Tibial artery (tissue), 4 donors: ENCODE measurements around the gene PRRG4.
"Not testable (repeated sequence)": the region's sequence is repeated elsewhere in the genome, so short reads cannot be mapped to it uniquely, and the experiment has no call there.

Experiments
- DNase-seq, 2 donors: peaks; one replicate each; pipeline ENCODE4 v3.0.0-alpha.2; 2019
- H3K27ac ChIP-seq, 2 donors: fragments of 200-600 bp; sonication (generic) in 1 of 2; 1 replicate in 1 of 2; 2 replicates in 1 of 2; pipeline ENCODE4 v1.5.1; 2018 to 2019; ENCODE audit warnings: mild to moderate bottlenecking in 1 of 2
- H3K27me3 ChIP-seq, 2 donors: fragments of 200-600 bp; sonication (generic) in 1 of 2; one replicate each; pipeline versions ENCODE4 v1.5.1 to v1.6.0; 2016 to 2019
- H3K36me3 ChIP-seq, 3 donors: fragments of 200-600 bp; sonication (generic) in 2 of 3; one replicate each; pipeline ENCODE4 v1.5.1; 2016 to 2019; ENCODE audit warnings: mild to moderate bottlenecking in 2 of 3
- H3K4me1 ChIP-seq, 4 donors: fragments of 200-600 bp; sonication (generic) in 2 of 4; 1 replicate in 3 of 4; 2 replicates in 1 of 4; pipeline ENCODE4 v1.5.1; 2016 to 2019
- H3K4me3 ChIP-seq, 2 donors: fragments of 200-600 bp; sonication (generic) in 1 of 2; 1 replicate in 1 of 2; 2 replicates in 1 of 2; pipeline ENCODE4 v1.5.1; 2018 to 2019; ENCODE audit warnings: mild to moderate bottlenecking in 2 of 2
- H3K9me3 ChIP-seq, 3 donors: fragments of 200-600 bp; sonication (generic) in 1 of 3; one replicate each; pipeline ENCODE4 v1.5.1; 2016 to 2019
- intact Hi-C: fragments of 100-400 bp; cut with DNase I; formaldehyde crosslinking; loops from one replicate; pipeline ENCODE4 v1.15.0; 2023; ENCODE audit warnings: low total_unique reads
- TF ChIP-seq, protein P1 (sequence below), 2 experiments: fragments of 200-600 bp in 1 of 2; fragments of 450-650 bp in 1 of 2; IDR thresholded peaks; one replicate each; pipeline ENCODE4 v1.5.1; 2017 to 2019; ENCODE audit warnings: antibody characterized with exemption in 2 of 2, mild to moderate bottlenecking in 1 of 2, moderate library complexity in 1 of 2

The PRRG4 gene

DNA sequence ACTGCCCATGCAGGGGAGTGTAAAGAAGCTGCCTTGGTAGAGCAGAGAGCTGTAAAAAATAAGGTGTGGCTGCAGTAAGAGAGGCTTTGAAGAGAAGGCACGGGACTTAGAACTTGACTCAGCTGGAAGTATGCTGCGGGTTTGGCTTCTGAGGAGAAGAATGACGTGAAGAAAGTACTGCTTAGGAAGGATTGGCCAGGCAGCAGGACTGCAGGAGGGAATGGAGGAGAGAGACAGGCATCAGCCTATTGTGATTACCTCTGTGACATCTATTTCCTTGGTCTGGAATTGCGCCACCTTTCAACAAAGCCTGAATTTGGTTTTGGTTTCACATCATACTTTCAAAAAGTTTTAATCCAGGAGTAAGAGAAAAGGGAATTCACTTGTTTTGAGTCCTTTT is 22.5 kb downstream of the PRRG4 start:
- no peak for DNase-seq
- TF ChIP-seq, protein P1, sequence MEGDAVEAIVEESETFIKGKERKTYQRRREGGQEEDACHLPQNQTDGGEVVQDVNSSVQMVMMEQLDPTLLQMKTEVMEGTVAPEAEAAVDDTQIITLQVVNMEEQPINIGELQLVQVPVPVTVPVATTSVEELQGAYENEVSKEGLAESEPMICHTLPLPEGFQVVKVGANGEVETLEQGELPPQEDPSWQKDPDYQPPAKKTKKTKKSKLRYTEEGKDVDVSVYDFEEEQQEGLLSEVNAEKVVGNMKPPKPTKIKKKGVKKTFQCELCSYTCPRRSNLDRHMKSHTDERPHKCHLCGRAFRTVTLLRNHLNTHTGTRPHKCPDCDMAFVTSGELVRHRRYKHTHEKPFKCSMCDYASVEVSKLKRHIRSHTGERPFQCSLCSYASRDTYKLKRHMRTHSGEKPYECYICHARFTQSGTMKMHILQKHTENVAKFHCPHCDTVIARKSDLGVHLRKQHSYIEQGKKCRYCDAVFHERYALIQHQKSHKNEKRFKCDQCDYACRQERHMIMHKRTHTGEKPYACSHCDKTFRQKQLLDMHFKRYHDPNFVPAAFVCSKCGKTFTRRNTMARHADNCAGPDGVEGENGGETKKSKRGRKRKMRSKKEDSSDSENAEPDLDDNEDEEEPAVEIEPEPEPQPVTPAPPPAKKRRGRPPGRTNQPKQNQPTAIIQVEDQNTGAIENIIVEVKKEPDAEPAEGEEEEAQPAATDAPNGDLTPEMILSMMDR (IDR thresholded peaks at IDR 0.05) = no peak

DNA sequence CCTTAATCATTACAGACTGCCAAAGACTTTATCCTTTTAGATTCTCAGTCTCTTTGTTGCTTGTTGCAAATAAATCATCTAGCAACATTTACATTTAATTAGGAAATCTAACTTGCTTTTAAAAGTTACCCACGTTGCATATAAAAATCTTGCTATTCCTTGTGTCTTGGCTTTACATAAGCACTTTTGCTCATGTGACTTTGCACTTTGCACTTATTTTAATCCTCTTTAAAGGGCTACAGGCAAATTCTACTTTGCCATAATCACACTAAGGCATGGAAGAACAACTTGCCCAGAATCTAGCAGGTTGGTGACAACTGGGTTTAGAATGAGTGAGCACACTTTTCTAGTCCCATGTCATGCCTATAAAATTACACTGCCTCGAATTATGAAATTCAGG is 25.9 kb downstream of the PRRG4 start:
- no peaks in the 10 kb centered on the region for H3K27me3 ChIP-seq
- TF ChIP-seq, protein P1 (IDR thresholded peaks at IDR 0.05) = no peak
- no peaks in the 10 kb centered on the region for H3K4me1 ChIP-seq
- no peaks in the 10 kb centered on the region for H3K9me3 ChIP-seq
- intact Hi-C loops = no loop called here
- H3K4me3 ChIP-seq = no peak overlapping the region
- H3K27ac ChIP-seq = no peak overlapping the region
- no peaks in the 10 kb centered on the region for H3K36me3 ChIP-seq
- no peak for DNase-seq

More for the DNA sequence above, 22.5 kb downstream of the PRRG4 start:
- Histone ChIP-seq H3K27ac (no peak overlapping the region), H3K4me3 (no peak overlapping the region), H3K9me3 (no peaks in the 10 kb centered on the region), H3K36me3 (no peaks in the 10 kb centered on the region), H3K27me3 (no peaks in the 10 kb centered on the region), H3K4me1 (no peaks in the 10 kb centered on the region)
- intact Hi-C loops = no loop called here

DNA sequence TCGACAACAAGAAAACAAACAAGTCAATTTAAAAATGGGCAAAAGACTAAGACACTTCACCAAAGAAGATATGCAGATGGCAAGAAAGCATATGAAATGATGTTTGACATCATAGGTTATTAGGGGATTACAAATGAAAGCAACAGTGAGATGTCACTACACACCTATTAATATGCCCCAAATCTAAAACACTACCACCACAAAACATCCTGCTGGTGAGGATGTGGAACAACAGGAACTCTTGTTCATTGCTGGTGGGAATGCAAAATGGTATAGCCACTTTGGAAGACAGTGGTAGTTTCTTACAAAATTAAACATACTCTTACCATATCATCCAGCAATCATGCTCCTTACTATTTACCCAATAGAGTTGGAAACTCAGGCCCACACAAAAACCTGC is 29.0 kb downstream of the PRRG4 start:
- intact Hi-C loops = no loop called here
- no peaks in the 10 kb centered on the region for H3K4me1 ChIP-seq
- no peak for DNase-seq
- TF ChIP-seq, protein P1 (IDR thresholded peaks at IDR 0.05) = no peak
- no peaks in the 10 kb centered on the region for H3K27me3 ChIP-seq
- no peak overlapping the region for H3K4me3 ChIP-seq
- H3K27ac ChIP-seq = no peak overlapping the region
- H3K36me3 ChIP-seq = no peaks in the 10 kb centered on the region
- H3K9me3 ChIP-seq = no peaks in the 10 kb centered on the region

DNA sequence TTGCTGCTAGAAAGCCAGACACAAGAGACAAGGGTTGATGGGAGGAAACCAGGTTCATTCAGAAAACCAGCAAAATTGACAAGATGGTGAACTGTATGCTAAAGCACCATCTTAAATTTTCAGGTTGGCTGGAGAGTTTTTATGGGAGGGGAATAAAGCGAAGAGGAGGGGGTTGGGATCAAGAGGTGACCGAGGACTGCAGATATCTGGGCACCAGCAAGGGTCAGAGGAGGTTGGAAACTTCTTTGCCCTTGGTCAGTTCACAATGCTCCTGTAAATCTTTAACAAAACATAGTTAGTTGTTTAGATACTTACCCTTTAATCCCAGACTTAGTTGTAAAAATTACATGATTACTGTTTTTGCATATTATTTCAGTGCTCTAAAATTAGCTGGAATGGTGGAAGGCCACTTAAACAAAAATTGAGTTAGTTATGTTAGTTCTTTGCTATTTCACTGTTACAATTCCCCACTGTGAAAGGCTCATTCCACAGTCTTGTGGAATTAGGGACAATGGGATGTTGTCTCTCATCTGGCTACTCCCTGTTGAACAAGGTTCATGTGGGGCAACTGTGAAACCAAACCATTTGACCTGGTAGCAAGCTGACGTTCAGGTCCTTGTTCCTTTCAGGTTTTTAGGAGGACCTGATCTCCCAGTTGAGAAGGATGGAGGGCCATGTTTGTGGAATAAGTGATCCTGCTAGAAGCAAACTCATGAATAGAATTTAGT is 32.3 kb downstream of the PRRG4 start:
- intact Hi-C loops = loop anchor here (5.0 kb wide), 1 partner anchor 1685 kb away; no protein-coding TSS in a partner anchor

DNA sequence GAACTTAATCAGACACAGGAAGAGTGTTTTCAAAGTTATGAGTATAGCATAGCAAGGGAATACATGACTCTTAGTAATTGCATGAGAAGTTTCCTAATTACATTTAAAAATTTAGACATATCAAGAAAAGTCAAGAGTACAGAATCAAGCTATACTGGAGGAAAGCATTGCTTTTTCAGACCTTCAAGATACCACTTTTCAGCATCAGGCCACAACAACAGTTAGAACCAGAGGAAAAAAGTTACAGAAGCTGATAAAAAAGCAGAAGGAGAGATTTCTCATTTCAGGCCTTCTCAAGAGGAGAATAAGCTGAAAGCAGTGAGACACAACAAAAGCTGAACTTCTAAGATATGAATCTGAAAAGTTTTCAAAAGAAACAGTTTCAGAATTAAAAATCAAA is 34.8 kb downstream of the PRRG4 start:
- Histone ChIP-seq H3K9me3 (peaks cover 0 to 4% (median 0%) of the 10 kb centered on the region in 3 donors), H3K4me1 (no peaks in the 10 kb centered on the region), H3K36me3 (no peaks in the 10 kb centered on the region), H3K27me3 (no peaks in the 10 kb centered on the region), H3K4me3 (no peak overlapping the region), H3K27ac (no peak overlapping the region)
- intact Hi-C loops = loop anchor here (5.0 kb wide), 1 partner anchor 1687 kb away; no protein-coding TSS in a partner anchor
- no peak for DNase-seq
- TF ChIP-seq, protein P1 (IDR thresholded peaks at IDR 0.05) = no peak

More for the DNA sequence above, 32.3 kb downstream of the PRRG4 start:
- H3K27me3 ChIP-seq = no peaks in the 10 kb centered on the region
- no peaks in the 10 kb centered on the region for H3K36me3 ChIP-seq
- no peak overlapping the region for H3K4me3 ChIP-seq
- no peaks in the 10 kb centered on the region for H3K4me1 ChIP-seq
- no peak overlapping the region for H3K27ac ChIP-seq
- H3K9me3 ChIP-seq = no peaks in the 10 kb centered on the region
- TF ChIP-seq, protein P1 (IDR thresholded peaks at IDR 0.05) = no peak
- DNase-seq = no peak

DNA sequence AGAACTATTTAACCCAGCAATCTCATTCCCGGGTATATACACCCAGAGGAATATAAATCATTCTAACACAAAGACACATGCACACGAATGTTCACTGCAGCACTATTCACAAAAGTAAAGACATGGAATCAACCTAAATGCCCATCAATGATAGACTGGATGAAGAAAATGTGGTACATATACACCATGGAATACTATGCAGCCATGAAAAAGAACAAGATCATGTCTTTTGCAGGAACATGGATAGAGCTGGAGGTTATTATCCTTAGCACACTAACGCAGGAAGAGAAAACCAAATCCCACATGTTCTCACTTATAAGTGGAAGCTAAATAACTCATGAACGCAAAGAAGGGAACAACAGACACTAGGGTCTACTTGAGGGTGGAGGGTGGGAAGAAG is 39.0 kb downstream of the PRRG4 start:
- H3K4me1 ChIP-seq, DNase-seq, H3K27me3 ChIP-seq, H3K4me3 ChIP-seq, intact Hi-C loops, H3K27ac ChIP-seq, H3K9me3 ChIP-seq, H3K36me3 ChIP-seq: not testable (repeated sequence)
